ENCODE measurements around the gene TMEM208.

TMEM208 gene

DNA sequence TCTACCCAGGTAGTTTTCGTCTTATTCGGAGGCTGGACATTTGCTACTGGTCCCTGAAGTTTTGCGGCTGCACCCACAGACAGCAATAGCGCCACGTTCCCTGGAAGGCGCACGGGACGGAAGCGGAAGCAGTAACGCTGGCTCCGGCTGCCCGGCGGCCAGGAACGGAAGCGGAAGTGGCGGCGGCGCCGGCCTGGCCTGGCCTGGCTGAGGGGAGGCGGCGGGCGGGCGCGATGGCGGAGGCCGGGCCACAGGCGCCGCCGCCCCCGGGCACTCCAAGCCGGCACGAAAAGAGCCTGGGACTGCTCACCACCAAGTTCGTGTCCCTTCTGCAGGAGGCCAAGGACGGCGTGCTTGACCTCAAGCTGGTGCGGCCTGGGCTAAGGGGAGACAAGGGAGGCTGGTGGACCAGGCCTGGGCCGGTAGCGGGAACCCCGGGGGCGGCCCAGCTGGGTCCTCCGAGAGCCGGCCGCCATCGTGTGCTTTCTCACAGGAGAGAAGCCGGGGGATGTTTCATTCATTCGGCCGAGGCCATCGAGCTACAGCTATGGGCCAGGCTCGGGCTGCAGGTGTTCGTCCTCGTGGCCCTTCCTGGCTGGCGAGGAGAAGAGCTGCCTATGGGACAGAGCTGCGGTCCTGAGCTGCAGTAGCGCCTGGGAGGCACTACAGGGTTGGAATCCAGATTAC is 34.8 kb upstream of the TMEM208 start, which contains the start of gene E2F4:
TSS of gene E2F4 (plus strand) at position 161 of the 687 bp plus-strand sequence. CDS start at position 234, 73 bp downstream.
- DNase-seq (ENCODE audit: low read depth), result peak; percentile 67

DNA sequence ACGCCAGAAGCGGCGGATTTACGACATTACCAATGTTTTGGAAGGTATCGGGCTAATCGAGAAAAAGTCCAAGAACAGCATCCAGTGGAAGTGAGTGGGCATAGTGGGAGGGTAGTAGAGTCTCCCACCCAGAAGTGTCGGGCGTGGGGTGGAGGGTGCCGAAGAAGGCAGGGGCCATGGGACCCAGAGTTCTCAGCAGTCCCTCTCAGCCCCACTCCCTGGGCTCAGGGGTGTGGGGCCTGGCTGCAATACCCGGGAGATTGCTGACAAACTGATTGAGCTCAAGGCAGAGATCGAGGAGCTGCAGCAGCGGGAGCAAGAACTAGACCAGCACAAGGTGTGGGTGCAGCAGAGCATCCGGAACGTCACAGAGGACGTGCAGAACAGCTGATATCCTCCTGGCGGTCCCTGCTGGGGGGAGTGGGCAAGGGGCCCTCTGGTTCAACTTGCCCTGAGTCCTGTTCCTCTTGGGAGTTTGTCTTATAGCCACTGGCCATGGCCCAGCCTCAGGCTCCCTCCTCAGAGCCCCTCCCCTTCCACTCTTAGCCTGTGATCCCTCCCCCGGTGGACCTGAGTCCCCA is 34.1 kb upstream of the TMEM208 start:
- DNase-seq (ENCODE audit: low read depth), result no peak

DNA sequence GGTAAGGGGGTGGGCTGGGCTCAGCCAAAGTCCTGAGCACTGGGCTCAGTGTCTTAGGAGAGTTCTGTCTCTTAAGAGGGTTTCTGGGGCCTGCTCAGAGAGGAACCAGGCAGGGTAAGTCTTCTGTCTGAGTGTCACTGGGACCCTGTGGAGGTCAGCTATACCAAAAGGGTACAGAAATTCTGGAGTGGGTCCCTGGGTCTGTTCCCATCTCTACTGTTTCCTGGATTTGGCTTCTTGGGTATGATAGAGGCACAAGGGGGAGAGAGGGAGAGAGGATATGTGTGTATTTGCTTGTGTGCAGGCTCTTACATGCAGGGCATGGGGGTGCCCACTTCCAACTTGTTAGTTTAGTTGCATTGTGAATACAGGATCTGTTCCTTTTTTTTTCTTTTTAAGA is 33.4 kb upstream of the TMEM208 start:
- DNase-seq (ENCODE audit: low read depth), result no peak

DNA sequence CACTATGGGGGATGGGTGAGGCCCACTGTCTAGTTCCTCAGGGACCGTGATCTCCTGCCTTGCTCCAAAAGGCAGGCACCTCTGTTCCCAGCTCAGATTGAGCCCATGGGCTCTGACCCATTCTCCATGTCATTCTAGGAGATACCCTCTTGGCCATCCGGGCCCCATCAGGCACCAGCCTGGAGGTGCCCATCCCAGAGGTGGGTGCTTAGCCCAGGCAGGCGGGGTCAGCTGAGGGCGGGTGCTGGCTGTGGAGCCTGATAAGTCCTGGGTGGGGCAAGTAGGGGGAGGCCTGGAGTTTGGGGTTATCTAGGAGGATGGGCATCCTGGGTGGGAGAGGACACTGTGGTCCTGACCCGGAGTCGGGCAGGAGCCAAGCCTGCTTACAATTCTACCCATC is 32.7 kb upstream of the TMEM208 start:
- no peak for DNase-seq (ENCODE audit: low read depth)

DNA sequence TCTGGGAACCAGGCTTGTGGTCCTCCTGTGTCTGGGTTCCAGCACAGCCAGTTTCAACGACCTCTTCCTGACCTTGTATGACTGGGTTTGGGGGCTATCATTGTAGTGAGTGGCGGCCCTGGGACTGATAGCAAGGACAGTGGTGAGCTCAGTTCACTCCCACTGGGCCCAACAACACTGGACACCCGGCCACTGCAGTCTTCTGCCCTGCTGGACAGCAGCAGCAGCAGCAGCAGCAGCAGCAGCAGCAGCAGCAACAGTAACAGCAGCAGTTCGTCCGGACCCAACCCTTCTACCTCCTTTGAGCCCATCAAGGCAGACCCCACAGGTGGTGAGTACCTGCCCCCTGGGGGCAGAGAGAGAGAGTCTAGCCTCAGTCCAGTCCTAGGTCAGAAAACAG is 31.3 kb upstream of the TMEM208 start:
- no peak for DNase-seq (ENCODE audit: low read depth)

DNA sequence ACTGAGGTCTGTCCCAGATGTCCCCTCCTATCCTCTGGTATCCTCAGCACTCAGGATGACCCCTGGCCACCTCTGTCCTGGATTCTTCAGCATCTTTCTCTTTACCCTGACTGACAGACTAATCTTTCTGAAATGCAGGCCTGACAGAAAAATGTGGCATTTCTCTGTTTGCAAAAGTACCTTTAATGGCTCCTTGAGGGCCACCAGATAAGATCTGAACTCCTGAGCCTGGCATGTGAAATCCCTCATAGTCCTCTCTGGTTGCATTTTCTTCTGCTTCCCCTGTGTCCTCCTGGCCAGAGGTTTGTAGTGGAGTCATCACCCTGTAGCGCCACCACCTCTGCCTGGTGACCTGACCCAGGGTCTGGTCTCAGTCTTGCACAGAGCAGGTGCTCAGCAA is 30.0 kb upstream of the TMEM208 start:
- no peak for DNase-seq (ENCODE audit: low read depth)

DNA sequence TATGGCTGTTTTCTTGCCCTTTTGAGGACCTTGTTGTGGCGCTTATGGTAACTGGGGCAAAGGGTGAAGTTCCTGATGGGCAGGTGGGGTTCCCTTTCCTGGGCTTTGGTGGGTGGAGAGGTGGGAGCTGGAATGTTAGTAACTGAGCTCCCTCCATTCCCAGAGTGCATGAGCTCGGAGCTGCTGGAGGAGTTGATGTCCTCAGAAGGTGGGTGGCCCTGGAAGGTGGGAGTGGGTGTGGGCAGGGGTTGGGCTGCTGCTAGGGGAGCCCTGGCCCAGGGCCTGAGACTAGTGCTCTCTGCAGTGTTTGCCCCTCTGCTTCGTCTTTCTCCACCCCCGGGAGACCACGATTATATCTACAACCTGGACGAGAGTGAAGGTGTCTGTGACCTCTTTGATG is 29.2 kb upstream of the TMEM208 start:
- DNase-seq (ENCODE audit: low read depth), result no peak

DNA sequence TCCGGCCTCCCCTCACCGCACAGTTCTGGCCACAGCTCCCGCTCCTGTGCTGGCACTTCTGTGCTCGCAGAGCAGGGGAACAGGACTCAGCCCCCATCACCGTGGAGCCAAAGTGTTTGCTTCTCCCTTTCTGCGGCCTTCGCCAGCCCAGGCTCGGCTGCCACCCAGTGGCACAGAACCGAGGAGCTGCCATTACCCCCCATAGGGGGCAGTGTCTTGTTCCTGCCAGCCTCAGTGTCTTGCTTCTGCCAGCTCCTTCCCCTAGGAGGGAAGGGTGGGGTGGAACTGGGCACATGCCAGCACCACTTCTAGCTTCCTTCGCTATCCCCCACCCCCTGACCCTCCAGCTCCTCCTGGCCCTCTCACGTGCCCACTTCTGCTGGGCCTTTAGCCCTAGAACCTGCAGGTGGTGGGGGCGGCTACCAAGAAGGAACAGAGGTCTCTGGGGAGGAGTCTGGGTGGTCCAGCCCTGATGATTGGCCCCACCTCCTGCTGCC is 28.6 kb upstream of the TMEM208 start:
- no peak for DNase-seq (ENCODE audit: low read depth)

DNA sequence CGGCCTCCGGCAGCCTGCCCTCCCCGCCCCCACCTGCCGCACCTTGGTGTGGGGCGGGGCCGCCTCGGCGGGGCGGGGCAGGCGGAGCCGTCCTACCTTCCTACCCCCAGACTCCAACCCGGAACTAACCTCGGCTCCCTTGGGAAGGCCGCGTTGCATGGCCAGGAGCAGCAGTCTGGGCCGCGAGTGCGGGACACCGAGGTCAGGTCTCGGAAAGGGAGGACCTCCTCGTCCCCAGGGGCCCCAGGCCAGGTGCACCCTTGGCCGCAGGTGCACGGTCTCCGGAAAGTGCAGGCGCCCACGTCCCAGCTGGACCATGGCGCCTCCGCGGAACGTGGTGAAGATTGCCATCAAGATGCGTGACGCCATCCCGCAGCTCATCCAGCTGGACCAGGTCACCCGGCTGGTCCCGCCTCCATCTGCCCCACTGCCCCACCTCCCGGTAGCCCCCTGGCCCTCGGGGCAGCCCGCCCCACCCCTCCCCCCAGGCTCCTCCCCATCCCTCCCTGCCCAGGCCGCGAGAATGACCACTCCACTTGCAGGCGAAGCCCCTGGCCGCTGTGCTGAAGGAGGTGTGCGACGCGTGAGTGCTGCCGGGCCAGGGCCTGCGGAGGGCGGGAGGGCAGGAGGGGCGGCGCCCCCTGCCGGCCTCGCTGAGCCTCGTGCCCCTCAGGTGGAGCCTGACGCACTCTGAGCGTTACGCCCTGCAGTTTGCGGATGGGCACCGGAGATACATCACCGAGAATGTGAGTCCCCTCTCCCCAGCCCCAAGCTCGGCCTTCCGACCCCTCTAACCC is 27.7 kb upstream of the TMEM208 start, which contains the start of gene ELMO3:
TSS of gene ELMO3 (plus strand) at position 121 of the 797 bp plus-strand sequence. CDS start at position 317, 196 bp downstream.
- DNase-seq (ENCODE audit: low read depth), result no peak

DNA sequence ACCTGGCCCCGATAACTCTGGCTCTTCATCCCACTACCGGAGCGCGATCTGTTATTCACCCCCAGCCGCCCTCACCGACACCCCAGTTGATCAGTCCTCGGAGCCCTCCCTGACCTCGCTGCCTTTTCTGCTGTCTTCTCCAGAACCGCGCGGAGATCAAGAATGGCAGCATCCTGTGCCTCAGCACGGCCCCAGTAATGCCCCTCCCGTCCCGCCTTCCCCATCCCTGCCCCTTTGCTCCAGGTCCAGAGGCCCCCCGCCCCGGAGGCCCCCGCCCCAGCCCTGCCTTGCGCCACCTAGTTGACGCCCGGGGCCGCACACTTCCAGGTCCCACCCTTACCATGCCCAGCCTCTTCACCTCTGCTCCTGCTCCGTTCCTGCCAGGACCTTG is 27.1 kb upstream of the TMEM208 start:
- DNase-seq (ENCODE audit: low read depth), result no peak

DNA sequence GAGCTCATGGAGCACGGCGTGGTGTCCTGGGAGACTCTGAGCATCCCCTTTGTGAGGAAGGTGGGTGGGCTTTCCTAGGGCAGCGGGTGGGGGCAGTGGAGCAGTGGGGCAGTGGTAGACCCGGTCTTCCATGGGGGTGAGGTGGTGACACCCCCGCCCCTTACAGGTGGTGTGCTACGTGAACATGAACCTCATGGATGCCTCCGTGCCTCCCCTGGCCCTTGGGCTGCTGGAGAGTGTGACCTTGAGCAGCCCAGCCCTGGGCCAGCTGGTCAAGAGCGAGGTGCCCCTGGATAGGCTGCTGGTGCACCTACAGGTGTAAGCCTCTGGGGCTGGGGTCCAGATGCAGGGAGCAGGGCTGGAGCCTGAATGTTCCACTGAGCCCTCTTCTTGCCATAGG is 26.4 kb upstream of the TMEM208 start:
- DNase-seq (ENCODE audit: low read depth), result no peak

DNA sequence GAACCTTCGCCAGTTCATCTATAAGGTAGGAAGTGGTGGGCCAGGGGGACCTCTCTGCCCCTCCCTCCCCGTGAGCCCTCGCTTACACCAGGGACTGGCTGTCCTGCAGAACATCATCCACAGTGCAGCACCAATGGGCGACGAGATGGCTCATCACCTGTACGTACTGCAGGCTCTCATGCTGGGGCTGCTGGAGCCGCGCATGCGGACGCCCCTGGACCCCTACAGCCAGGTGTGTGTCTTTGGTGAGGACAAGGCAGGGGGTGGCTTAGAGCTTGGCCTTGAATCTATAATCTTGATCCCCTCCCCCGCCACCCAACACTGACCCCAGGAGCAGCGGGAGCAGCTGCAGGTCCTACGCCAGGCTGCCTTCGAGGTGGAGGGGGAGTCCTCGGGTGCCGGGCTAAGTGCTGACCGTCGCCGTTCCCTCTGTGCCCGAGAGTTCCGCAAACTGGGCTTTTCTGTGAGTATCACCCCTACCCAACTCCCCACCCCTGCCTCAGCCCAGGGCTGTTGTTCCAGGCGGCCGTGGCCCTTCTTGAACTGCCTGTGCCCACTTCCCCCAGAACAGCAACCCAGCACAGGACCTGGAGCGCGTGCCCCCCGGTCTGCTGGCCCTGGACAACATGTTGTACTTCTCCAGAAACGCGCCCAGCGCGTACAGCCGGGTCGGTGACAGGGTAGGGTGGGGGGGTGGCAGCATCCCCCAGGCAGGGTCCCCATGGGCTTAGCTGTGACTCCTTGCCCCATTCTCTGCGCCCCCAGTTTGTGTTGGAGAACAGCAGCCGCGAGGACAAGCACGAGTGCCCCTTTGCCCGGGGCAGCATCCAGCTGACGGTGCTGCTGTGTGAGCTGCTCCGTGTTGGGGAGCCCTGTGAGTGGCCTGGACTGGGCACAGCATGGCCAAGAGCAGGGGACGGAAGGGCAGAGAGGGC is 25.3 kb upstream of the TMEM208 start:
- DNase-seq (ENCODE audit: low read depth), result no peak

DNA sequence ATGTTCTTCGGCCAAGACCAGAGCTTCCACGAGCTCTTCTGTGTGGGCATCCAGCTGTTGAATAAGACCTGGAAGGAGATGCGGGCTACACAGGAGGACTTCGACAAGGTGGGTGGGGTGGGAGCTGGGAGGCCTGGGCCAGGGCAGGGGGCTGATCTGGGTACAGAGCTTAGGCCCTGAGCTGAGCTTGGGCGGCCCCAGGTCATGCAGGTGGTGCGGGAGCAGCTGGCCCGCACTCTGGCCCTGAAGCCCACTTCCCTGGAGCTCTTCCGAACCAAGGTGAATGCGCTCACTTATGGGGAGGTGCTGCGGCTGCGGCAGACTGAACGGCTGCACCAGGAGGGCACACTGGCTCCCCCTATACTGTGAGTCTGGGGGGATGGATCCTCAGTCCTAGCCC is 24.5 kb upstream of the TMEM208 start:
- DNase-seq (ENCODE audit: low read depth), result no peak

DNA sequence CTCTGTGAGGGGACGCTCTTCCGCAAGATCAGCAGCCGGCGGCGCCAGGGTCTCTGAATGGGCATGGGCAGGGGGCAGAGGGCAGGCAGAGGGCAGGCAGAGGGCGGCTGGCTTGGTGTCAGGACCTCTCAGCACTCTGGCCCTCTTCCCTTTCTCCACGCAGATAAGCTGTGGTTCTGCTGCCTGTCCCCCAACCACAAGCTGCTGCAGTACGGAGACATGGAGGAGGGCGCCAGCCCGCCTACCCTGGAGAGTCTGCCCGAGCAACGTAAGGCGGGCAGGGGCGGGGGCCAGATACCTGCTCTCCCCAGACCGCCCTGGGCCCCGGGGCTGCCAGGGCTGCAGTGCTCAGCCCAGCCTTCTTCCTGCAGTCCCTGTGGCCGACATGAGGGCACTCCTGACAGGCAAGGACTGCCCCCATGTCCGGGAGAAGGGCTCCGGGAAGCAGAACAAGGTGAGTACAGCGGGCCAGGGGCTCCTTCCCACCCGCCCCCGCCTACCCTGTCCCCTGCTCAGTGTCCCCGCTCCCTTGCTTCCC is 23.9 kb upstream of the TMEM208 start:
- no peak for DNase-seq (ENCODE audit: low read depth)

DNA sequence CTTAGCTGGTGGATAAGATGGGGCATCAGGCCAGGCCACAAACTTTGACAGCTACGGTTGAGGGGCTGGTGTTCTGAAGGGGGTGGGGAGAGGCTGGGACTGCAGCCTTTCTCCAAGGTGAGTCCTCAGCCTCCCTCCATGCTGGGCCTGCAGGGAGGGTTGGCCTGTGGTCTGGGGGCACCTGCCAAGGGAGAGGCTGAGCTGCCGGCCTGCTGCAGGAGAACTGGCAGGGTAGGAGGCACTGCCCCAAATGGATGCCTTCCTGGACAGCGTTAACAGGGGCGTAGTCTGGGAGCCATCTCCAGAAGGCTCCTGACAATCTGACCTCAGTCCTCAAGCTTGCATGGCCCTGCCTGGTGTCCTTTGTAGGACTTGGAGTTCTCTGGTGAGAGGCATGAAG is 22.9 kb upstream of the TMEM208 start:
- no peak for DNase-seq (ENCODE audit: low read depth)

DNA sequence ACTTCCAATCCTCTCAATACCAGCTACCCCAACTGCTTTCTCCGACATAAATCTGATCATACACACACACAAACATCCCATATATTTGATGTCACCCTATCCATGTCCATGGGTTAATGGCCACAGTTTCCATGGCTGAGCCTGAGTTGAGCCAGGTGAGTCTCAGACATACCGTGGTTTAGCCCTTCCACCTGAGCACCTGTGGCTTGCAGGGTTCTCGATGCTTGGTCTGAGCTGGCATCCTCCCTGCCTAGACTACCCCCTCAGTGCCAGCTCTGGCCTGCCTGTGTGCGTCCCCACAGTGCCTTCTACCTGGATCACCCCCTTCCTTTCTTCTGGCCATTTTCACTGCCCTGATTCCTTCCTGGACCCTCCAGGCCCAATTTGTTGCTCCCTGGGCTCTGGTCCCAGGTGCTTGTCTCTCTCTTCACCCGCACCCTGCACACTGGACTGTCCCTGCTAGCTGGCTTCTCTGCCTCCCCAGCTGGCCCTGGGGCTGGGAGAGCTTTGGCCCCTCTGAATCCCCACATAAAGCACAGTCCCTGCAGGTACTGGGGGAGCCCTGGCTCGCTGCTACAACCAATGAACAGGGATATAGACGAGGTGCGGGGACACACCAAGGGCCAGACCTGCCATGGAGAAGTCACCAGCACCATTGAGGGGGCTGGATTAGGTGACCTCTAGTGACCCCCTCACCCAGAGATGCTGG is 20.6 kb upstream of the TMEM208 start:
- DNase-seq (ENCODE audit: low read depth), result no peak

DNA sequence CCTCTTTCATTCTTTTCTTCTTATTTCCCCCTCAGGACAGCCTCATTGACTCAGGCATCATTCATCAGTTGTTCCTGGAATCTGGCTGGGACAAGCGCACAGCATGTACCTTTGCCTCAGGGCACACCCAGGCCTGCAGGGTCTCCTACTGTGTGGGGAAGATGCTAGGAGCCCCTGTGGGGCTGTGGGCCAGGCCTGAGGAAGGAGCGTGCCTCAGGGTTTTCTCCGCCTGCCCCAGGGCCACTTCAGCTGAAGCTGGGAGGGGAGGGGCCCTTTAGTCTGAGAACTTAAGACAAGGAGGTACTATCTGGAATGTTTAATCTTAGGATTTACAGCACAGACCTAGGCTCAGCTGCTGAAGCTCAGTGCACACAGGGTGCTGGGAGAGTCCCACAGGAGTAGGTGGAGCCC is 20.1 kb upstream of the TMEM208 start:
- DNase-seq (ENCODE audit: low read depth), result no peak

DNA sequence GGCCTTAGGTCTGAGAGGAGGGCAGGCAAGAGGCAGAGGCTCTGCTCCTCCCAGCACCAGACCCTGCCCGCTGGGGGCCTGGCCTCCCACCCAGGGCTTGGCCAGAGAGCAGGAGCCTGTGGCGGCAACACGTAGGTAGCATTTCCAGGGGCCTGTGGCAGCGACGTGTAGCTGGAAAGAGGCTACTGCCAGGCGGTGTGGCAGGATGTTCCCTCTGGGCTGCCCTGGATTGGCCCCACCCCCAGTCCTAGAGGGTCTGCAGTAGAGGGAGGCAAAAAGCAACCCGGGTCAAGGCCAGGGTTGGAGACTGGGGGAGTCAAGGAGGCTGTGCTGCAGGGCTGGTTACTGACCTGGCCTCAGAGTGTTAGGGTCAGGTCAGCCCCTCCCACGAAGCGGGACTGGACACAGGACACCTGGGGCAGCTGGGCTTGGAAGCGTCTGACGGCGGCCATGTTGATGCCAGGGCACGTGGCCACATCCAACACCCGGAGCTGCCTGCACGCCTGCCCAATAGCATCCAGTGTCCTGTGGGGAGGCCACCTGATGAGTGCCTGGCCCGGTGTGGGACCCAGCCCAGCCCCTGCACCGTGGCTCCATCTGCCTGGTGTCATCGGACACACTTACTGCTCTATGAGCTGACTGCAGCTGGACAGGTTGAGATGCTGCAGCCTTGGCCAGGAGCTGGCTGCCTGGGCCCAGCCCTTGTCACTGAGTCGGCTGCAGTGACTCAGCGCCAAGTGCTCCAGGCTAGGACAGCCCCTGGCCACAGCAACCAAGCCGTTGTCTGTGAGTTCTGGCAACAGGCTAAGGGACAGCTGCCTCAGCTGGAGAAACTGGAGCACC is 19.5 kb upstream of the TMEM208 start:
- no peak for DNase-seq (ENCODE audit: low read depth)

DNA sequence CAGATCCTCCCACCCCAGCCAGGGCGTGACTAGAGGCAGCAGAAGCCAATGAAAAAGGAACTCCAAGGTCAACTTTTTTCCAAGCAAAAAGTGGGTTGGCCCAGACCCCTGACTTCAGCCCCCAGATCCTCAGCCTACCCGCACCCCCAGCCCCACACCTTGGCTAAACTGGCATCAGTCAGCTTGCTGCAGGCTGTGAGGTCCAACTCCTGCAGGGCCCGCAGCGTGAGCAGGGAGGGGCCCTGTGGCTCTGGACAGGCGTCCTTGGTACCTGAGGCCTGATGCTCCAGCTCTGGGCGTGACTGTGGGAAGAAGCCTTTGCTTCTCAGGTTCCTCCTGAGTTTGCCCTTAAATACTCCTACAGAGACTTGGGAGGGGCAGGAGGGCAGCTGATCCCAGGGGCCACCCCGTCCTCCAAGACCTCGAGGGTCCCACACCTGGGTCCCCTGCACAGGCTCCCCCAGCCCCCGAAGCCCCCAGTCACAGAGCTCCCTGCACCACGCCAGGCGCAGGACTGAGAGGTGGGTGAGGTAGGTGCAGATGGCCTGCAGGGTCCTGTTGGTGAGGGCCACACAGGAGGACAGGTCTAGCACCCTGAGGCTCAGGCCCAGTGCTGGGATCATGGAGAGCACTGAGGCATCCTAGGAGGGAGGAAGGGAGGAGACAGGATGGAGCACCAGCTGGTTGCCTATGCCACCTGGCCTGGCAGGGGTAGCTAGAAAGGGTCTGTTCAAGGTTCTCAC is 18.6 kb upstream of the TMEM208 start:
- DNase-seq (ENCODE audit: low read depth), result no peak

Measured in HS-5 (cell line).